HFFc6 (cell line): Measurements from ENCODE around the gene APOLD1. TPM values are rescaled to one million over a fixed set of nuclear protein-coding genes. Genes with fewer than 3 reads are reported as not detected.
"Not testable (repeated sequence)": the region's sequence is repeated elsewhere in the genome, so short reads cannot be mapped to it uniquely, and the experiment has no call there.

Experiments used
- DNase-seq: peaks from one replicate; pipeline ENCODE4 v3.0.0-alpha.2; 2018
- H3K27ac Mint-ChIP-seq: 2 replicates; pipeline ENCODE4 v1.8.0; 2020; ENCODE audit warnings: mild to moderate bottlenecking, mixed read lengths
- H3K27me3 Mint-ChIP-seq: 2 replicates; pipeline ENCODE4 v1.8.0; 2021; ENCODE audit warnings: mild to moderate bottlenecking, moderate library complexity, mixed read lengths; ENCODE audit not compliant: insufficient read depth
- H3K36me3 Mint-ChIP-seq: 2 replicates; pipeline ENCODE4 v1.8.0; 2021; ENCODE audit warnings: low read depth, mixed read lengths
- H3K4me1 Mint-ChIP-seq: 2 replicates; pipeline ENCODE4 v1.8.0; 2020; ENCODE audit warnings: low read depth, mixed read lengths
- H3K4me3 Mint-ChIP-seq: 2 replicates; pipeline ENCODE4 v1.8.0; 2020; ENCODE audit warnings: mild to moderate bottlenecking, moderate library complexity, mixed read lengths
- H3K9me3 Mint-ChIP-seq: 2 replicates; pipeline ENCODE4 v1.8.0; 2020; ENCODE audit warnings: mild to moderate bottlenecking, mixed read lengths
- total RNA-seq, 6 experiments: library from RNA; stranded (reverse); fragmentation: NEBNext Ultra II Directional; extraction: Animal tissue kit (Norgen Biotek cat#: 25700); gene quantifications; 2 replicates in 1 of 6; 3 replicates in 5 of 6; pipeline ENCODE4 v1.2.3, GENCODE V29; 2021
- TF ChIP-seq, protein P1 (sequence below): fragments of 200-600 bp; sonication (generic); IDR thresholded peaks from 2 replicates; pipeline ENCODE4 v1.5.0; 2021; ENCODE audit warnings: antibody characterized with exemption, mild to moderate bottlenecking

Gene APOLD1
- total RNA-seq, 6 experiments from 2014 or later = 5.0 to 8.6 (median 6.6) TPM

DNA sequence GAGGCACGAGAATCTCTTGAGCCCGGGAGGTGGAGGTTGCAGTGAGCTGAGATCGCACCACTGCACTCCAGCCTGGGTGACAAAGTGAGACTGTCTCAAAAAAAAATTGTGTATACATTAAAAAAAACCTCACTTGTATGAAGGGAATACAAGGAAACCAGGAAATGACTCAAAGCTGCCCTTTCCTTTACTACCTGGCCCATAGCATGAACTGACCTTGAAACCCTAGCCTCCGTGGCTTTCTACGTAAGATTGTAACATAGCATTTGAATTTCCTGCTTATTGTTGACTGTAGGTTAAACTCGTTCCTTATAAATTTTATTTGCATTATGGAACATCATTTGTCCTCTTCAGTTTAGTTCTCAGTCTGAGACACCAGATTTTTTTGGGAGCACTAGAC lies 18.6 kb downstream of the APOLD1 start:
- peaks cover 75% of the 10 kb centered on the region for H3K4me1 Mint-ChIP-seq
- H3K36me3 Mint-ChIP-seq = peaks cover 4% of the 10 kb centered on the region; the same call in 1 of the 2 replicates
- TF ChIP-seq, protein P1, sequence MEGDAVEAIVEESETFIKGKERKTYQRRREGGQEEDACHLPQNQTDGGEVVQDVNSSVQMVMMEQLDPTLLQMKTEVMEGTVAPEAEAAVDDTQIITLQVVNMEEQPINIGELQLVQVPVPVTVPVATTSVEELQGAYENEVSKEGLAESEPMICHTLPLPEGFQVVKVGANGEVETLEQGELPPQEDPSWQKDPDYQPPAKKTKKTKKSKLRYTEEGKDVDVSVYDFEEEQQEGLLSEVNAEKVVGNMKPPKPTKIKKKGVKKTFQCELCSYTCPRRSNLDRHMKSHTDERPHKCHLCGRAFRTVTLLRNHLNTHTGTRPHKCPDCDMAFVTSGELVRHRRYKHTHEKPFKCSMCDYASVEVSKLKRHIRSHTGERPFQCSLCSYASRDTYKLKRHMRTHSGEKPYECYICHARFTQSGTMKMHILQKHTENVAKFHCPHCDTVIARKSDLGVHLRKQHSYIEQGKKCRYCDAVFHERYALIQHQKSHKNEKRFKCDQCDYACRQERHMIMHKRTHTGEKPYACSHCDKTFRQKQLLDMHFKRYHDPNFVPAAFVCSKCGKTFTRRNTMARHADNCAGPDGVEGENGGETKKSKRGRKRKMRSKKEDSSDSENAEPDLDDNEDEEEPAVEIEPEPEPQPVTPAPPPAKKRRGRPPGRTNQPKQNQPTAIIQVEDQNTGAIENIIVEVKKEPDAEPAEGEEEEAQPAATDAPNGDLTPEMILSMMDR = no peak
- no peaks in the 10 kb centered on the region for H3K9me3 Mint-ChIP-seq
- no peak for DNase-seq
- H3K27ac Mint-ChIP-seq = peak overlapping the region; percentile 80
- peak overlapping the region; percentile 63 for H3K4me3 Mint-ChIP-seq
- no peaks in the 10 kb centered on the region for H3K27me3 Mint-ChIP-seq

DNA sequence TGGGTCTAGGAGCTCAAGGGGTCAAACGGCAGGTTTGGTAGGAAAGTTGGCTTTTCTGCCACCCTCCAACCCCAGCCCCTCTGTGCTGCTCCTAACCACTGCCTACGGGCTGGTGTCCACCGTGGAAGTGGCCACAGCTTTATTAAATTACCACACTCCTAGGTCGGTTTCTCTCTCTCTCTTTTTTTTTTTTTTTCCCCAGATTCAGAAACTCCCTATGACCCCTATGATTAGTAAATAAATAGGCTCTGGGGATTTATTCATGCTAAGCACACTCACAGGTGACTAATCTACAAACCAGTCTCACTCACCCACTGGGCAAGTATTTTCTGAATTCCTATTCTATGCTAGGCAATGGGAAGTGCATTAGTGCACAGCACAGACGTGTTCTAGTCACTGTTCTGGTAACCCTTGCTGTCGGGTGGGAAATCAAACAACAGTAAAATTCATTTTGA lies 19.0 kb downstream of the APOLD1 start:
- TF ChIP-seq, protein P1 = no peak
- H3K27ac Mint-ChIP-seq = peak overlapping the region; percentile 80
- peak overlapping the region; percentile 63 for H3K4me3 Mint-ChIP-seq
- H3K27me3 Mint-ChIP-seq = no peaks in the 10 kb centered on the region
- DNase-seq = peak; percentile 94
- H3K4me1 Mint-ChIP-seq = peaks cover 79% of the 10 kb centered on the region
- H3K36me3 Mint-ChIP-seq = peaks cover 4% of the 10 kb centered on the region; the same call in 1 of the 2 replicates
- H3K9me3 Mint-ChIP-seq = no peaks in the 10 kb centered on the region

DNA sequence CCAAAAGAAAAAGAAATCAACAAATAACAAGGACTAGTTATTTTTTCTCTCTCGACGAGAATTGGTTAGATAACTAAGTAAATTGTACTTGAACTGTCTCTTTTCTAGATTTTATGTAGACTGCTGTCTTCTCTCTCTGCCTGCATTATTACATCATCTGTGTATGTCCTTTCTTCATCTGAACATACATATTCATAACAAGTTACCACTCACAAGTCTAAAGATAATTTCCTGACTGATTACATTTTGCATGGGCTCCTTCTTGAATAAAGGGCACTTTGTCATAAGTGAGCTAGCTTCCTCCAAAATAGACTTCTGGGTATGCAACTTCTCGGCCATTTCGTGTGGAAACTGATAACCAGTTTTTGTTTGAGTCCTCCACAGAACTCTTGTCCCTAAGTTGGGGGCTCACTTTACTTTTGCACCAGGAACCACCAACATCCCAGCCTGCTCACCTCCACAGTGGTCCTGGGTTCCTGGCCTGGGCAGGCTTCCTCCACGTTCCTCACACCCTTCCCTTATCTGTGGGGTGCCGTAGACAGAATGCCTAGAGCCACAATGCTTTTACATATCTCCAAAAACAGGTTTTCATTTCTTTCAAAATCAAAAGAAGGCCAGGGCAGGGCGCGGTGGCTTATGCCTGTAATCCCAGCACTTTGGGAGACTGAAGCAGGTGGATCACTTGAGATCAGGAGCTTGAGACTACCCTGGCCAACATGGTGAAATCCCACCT lies 21.5 kb downstream of the APOLD1 start:
- Mint-ChIP-seq H3K4me1 (peaks cover 70% of the 10 kb centered on the region), H3K27ac (peak overlapping the region; percentile 91), H3K9me3 (no peaks in the 10 kb centered on the region), H3K36me3 (peaks cover 4% of the 10 kb centered on the region; the same call in 1 of the 2 replicates), H3K4me3 (peak overlapping the region; percentile 79; the same call in 1 of the 2 replicates), H3K27me3 (peaks cover 1% of the 10 kb centered on the region; the same call in 1 of the 2 replicates)
- TF ChIP-seq, protein P1 = no peak
- no peak for DNase-seq

DNA sequence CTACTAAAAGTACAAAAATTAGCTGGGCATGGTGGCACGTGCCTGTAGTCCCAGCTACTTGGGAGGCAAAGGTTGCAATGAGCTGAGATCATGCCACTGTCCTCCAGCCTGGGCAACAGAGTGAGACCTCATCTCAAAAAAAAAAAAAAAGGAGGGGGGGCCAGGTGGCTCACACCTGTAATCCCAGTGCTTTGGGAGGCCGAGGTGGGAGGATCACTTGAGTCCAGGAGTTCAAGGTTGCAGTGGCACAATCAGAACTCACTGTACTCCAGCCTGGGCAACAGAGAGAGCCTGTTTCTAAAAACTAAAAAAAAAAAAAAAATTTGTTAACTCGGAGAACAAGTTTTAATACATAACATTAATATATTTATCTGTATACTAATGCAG lies 22.1 kb downstream of the APOLD1 start:
- Mint-ChIP-seq H3K4me1 (peaks cover 65% of the 10 kb centered on the region), H3K4me3 (peak overlapping the region; percentile 79; the same call in 1 of the 2 replicates), H3K27ac (peak overlapping the region; percentile 91)
- not testable (repeated sequence) for H3K36me3 Mint-ChIP-seq, H3K27me3 Mint-ChIP-seq, DNase-seq, H3K9me3 Mint-ChIP-seq

DNA sequence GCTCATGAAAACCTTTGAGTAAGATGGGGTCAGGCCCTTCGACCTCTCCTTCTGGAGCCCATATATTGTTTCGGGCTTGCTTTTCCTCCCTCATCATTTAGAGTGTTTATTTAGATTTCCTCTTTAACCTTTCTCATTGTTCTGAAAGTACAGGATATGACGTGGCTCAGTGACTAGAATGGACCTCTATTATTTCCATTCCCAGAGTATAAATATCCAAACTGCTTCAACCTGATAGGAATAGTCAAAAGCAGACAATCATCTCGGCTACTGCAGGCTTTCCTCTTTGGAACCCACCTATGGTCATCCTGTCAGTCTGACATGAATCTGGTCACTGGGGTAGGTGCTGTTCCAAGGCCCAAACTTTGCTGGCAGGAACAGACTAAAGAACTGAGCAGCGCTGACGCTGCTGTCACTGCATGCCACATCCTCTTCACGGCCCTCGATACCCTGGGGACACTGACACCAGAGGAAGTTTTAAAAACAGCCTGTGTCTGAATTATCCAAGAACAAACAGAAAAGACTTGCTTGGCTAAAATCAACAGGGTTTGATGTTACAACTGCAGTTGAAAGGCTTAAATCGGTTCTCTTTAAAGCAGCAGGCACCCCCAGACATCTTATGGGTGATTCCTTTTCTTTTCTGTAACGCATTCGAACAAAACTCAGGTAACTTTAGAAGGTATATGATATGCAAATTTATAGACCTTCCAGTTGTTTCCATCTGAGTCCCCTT lies 22.7 kb downstream of the APOLD1 start:
- Mint-ChIP-seq H3K9me3 (no peaks in the 10 kb centered on the region), H3K4me3 (peak overlapping the region; percentile 79), H3K27ac (peak overlapping the region; percentile 91), H3K4me1 (peaks cover 63% of the 10 kb centered on the region), H3K36me3 (peaks cover 6% of the 10 kb centered on the region), H3K27me3 (peaks cover 1% of the 10 kb centered on the region)
- TF ChIP-seq, protein P1 = no peak
- no peak for DNase-seq

DNA sequence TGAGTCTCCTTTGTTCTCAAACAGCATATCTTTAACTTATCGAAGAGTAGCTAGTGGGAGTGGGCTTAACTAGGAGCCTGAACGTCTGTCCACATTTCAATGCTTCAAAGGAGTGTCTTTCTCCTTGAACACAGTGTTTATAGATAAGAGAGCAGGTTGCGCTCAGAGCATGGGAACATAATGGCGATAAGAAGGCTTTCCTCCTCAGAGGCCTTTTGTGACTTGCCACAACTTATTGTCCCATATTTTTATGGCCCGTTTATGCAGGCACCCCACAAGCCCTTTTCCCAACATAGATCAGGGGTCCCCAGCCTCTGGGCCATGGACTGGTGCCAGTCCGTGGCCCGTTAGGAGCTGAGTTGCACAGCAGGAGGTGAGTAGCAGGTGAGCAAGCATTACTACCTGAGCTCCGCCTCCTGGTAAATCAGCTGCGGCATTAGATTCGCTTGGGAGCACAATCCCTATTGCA lies 25.1 kb downstream of the APOLD1 start:
- Mint-ChIP-seq H3K36me3 (peaks cover 26% of the 10 kb centered on the region), H3K27me3 (peaks cover 1% of the 10 kb centered on the region), H3K4me1 (peaks cover 63% of the 10 kb centered on the region), H3K27ac (no peak overlapping the region), H3K9me3 (no peaks in the 10 kb centered on the region), H3K4me3 (no peak overlapping the region)
- no peak for DNase-seq
- TF ChIP-seq, protein P1 = no peak
